ENCODE results near the gene TEK. TPM values are rescaled to one million over a fixed set of nuclear protein-coding genes. Genes with fewer than 3 reads are reported as not detected.
A peak's percentile ranks its signal among the peaks of the same experiment; 100 is the strongest.

TEK gene
- total RNA-seq, 1 experiment from 2014 or later, result 4.0 TPM

GRCh38 chr9:27247756-27248155 is 138.7 kb downstream of the TEK start:
- peak; percentile 33 to 39 for DNase-seq (ENCODE audit: low read depth in 1 of 2, low spot score in 2 of 2)
- Histone ChIP-seq H3K9me3 (replicated peaks) (no peaks in the 10 kb centered on the region), H3K4me3 (no peak overlapping the region), H3K4me1 (replicated peaks) (no peaks in the 10 kb centered on the region), H3K27ac (no peak overlapping the region), H3K36me3 (no peaks in the 10 kb centered on the region), H3K27me3 (replicated peaks) (no peaks in the 10 kb centered on the region)

- no peaks in the 10 kb centered on the region for H3K36me3 ChIP-seq
- H3K4me3 ChIP-seq, result no peak overlapping the region
- no peaks in the 10 kb centered on the region for H3K27me3 ChIP-seq (replicated peaks)
- no peaks in the 10 kb centered on the region for H3K4me1 ChIP-seq (replicated peaks)
- no peak for DNase-seq (ENCODE audit: low read depth in 1 of 2, low spot score in 2 of 2)
- no peaks in the 10 kb centered on the region for H3K9me3 ChIP-seq (replicated peaks)
- no peak overlapping the region for H3K27ac ChIP-seq
Measured at GRCh38 chr9:27248702-27249101, 139.7 kb downstream of the TEK start.

- no peak for DNase-seq (ENCODE audit: low read depth in 1 of 2, low spot score in 2 of 2)
- H3K27ac ChIP-seq, result no peak overlapping the region
- no peaks in the 10 kb centered on the region for H3K27me3 ChIP-seq (replicated peaks)
- no peaks in the 10 kb centered on the region for H3K4me1 ChIP-seq (replicated peaks)
- no peaks in the 10 kb centered on the region for H3K9me3 ChIP-seq (replicated peaks)
- H3K36me3 ChIP-seq, result no peaks in the 10 kb centered on the region
- H3K4me3 ChIP-seq, result no peak overlapping the region
Measured at GRCh38 chr9:27258662-27259061, 149.6 kb downstream of the TEK start.

GRCh38 chr9:27260789-27261516 is 151.9 kb downstream of the TEK start:
- no peak overlapping the region for H3K27ac ChIP-seq

DNA sequence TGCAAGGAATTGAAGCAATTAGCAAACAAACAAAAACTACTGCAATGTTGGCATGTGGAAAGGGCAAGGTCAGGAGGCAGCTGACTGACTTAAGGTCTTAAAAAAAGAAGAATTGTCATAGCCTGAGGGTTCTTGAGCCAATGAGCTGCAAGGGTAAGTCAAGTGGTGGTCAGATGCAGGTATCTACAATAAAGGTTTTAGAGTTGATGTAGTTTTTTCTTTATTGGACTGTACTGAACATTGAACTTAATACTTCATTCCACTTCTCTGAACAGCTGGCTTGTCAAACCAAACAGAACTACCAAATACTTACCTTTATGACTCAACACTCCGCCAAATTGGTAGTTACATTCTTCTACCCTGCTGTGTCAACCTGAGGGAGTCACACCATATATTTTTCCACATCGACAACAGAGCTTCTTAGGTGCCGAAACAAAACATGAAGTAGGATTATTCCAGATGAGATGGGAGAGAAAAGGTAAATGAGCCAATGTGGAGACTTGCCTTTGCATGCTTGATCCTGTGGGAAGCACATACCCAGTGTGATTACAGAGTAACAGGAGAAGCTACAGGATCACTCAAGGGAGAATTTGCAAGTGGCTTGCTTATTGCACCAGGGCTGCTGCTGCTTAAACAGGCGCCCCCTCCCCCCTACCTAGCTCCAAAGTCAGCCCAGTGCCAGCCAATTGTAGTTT is 152.6 kb downstream of the TEK start:
- Histone ChIP-seq H3K9me3 (replicated peaks) (no peaks in the 10 kb centered on the region), H3K4me1 (replicated peaks) (no peaks in the 10 kb centered on the region), H3K27me3 (replicated peaks) (no peaks in the 10 kb centered on the region), H3K27ac (no peak overlapping the region), H3K36me3 (no peaks in the 10 kb centered on the region), H3K4me3 (no peak overlapping the region)
- peak in 1 of 2 experiments; percentile 2 for DNase-seq (ENCODE audit: low read depth in 1 of 2, low spot score in 2 of 2)

More at GRCh38 chr9:27260789-27261516, 151.9 kb downstream of the TEK start:
- Histone ChIP-seq H3K4me3 (no peak overlapping the region), H3K9me3 (replicated peaks) (no peaks in the 10 kb centered on the region), H3K36me3 (no peaks in the 10 kb centered on the region), H3K27me3 (replicated peaks) (no peaks in the 10 kb centered on the region), H3K4me1 (replicated peaks) (no peaks in the 10 kb centered on the region)
- no peak for DNase-seq (ENCODE audit: low read depth in 1 of 2, low spot score in 2 of 2)

DNA sequence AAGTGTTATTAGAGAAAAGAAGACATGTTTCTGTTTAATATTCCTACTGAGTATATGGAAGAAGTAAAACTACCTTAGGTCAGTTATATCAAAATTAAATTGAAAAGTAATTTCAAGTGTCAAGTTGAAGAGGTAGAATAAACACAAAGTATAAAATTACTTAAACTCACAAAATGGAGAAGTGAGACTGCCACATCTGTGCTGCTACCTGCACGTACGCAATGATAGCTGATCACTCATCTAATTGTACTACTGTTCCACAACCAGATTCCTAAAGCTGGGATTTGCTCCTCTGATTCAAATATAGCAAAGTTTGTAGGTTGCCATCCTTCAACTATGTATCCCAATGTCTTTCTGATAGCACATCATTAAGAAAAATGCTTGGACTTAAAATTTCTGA is 163.1 kb downstream of the TEK start:
- no peak for DNase-seq (ENCODE audit: low read depth in 1 of 2, low spot score in 2 of 2)
- no peaks in the 10 kb centered on the region for H3K9me3 ChIP-seq (replicated peaks)
- H3K27ac ChIP-seq, result no peak overlapping the region
- no peaks in the 10 kb centered on the region for H3K36me3 ChIP-seq
- H3K27me3 ChIP-seq (replicated peaks), result no peaks in the 10 kb centered on the region
- peaks cover 8% of the 10 kb centered on the region for H3K4me1 ChIP-seq (replicated peaks)
- no peak overlapping the region for H3K4me3 ChIP-seq

DNA sequence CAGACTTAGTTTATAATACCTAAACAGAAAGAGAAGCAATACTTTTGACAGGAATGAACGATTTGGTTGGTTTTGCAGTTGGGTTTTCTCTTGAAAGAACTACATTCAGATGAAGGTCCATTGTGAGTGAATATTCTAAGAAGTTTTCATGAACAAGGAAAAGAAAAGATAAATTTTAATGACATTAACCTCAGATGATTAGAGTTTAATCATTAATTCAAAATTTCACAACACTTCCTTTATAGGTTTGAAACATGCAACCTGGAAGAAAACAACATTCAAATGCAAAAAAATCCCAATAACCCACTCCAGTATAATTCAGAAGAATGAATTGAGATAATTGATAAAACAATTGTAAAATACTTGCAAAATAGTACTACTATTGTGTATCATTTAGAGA is 164.2 kb downstream of the TEK start:
- no peaks in the 10 kb centered on the region for H3K27me3 ChIP-seq (replicated peaks)
- H3K9me3 ChIP-seq (replicated peaks), result no peaks in the 10 kb centered on the region
- no peak overlapping the region for H3K27ac ChIP-seq
- no peaks in the 10 kb centered on the region for H3K36me3 ChIP-seq
- no peak overlapping the region for H3K4me3 ChIP-seq
- H3K4me1 ChIP-seq (replicated peaks), result peaks cover 8% of the 10 kb centered on the region
- no peak for DNase-seq (ENCODE audit: low read depth in 1 of 2, low spot score in 2 of 2)

DNA sequence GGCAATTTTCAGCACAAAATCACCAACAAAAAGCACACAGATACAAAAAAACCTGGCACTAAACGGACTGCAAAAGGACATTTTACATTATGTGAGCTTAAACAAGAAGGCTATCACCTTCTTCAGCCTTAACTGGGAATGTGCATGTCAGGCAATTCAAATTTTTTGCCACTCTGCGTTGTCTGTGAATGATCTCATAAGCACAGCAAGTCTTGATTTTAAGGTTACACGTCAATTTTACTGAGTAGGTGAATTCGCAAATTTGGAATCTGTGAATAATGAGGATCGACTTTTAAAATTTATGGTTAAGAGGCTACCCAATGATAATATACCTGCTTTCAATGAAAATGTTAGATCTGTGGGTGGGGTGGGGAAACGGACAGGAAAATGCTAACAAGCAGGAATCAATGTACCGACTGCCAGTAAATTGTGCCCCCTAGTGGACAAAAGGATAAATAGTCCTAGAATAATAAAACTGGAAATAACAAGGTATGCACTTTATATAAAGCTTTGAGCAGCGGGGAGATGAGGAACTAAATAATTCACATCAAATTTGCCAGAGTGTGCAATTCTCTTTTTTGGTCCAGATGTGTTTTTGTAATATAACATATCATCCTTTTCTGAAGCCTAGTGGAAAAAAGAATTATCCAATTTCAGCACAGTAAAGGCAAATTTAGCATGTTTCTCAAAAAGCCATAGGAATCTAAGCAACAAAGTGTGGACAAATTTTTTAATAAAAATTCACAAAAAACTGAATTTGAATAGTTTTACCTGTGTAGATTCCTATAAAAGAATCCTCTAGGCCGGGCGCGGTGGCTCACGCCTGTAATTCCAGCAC is 167.4 kb downstream of the TEK start:
- Histone ChIP-seq H3K27me3 (replicated peaks) (no peaks in the 10 kb centered on the region), H3K4me1 (replicated peaks) (peaks cover 8% of the 10 kb centered on the region), H3K9me3 (replicated peaks) (no peaks in the 10 kb centered on the region), H3K36me3 (no peaks in the 10 kb centered on the region), H3K27ac (no peak overlapping the region), H3K4me3 (peak overlapping the region; percentile 7; the same call in 1 of the 2 replicates)
- DNase-seq (ENCODE audit: low read depth in 1 of 2, low spot score in 2 of 2), result peak in 1 of 2 experiments; percentile 52

GRCh38 chr9:27278374-27278773 is 169.3 kb downstream of the TEK start:
- DNase-seq (ENCODE audit: low read depth in 1 of 2, low spot score in 2 of 2), result no peak
- Histone ChIP-seq H3K4me1 (replicated peaks) (peaks cover 8% of the 10 kb centered on the region), H3K27me3 (replicated peaks) (no peaks in the 10 kb centered on the region)

DNA sequence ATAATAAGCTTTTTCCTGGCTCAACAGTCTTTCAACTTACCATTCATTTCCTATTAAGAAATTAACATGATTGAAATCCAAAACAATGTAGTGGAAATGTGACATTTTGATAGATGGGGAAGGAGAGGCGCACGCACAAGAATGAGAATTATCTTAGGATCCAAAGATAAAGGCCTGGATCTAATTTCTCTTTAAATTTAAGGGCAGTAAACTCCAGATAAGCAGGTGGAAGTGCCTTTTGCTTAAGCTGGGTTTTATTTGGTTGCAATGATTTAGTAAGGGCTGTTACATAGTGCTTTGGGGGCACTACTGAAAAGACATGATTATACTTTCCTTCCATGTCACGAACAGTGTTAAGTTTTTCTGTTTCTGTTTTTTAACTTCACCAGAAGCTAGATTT is 170.6 kb downstream of the TEK start:
- H3K4me3 ChIP-seq, result no peak overlapping the region
- H3K9me3 ChIP-seq (replicated peaks), result no peaks in the 10 kb centered on the region
- H3K4me1 ChIP-seq (replicated peaks), result peaks cover 8% of the 10 kb centered on the region
- H3K27me3 ChIP-seq (replicated peaks), result no peaks in the 10 kb centered on the region
- no peak overlapping the region for H3K27ac ChIP-seq
- no peaks in the 10 kb centered on the region for H3K36me3 ChIP-seq
- no peak for DNase-seq (ENCODE audit: low read depth in 1 of 2, low spot score in 2 of 2)

More at GRCh38 chr9:27278374-27278773, 169.3 kb downstream of the TEK start:
- Histone ChIP-seq H3K27ac (no peak overlapping the region), H3K9me3 (replicated peaks) (no peaks in the 10 kb centered on the region), H3K4me3 (no peak overlapping the region), H3K36me3 (no peaks in the 10 kb centered on the region)

Other genes starting within 250 kb of the TEK start
- 13.5 and 16.5 TPM in 2 replicates for gene CAAP1, start 216.4 kb upstream of the TEK start, total RNA-seq (2014; rRNA removed; shearing (Covaris generic))
- gene PLAA, start 162.0 kb upstream of the TEK start, total RNA-seq (2014; rRNA removed; shearing (Covaris generic)), result 19.3 and 22.7 TPM in 2 replicates
- gene IFT74, start 152.8 kb upstream of the TEK start, total RNA-seq (2014; rRNA removed; shearing (Covaris generic)), result 7.0 and 7.1 TPM in 2 replicates
- gene LRRC19, start 103.6 kb upstream of the TEK start, total RNA-seq (2014; rRNA removed; shearing (Covaris generic)), result not detected in 2 replicates
- not detected in 2 replicates for gene EQTN, start 187.9 kb downstream of the TEK start, total RNA-seq (2014; rRNA removed; shearing (Covaris generic))

Measured in SJSA1 (cell line).